CD4-positive, alpha-beta T cell (primary cell): ENCODE measurements around the gene ZNF277. TPM values are rescaled to one million over a fixed set of nuclear protein-coding genes. Genes with fewer than 3 reads are reported as not detected.
A peak's percentile ranks its signal among the peaks of the same experiment; 100 is the strongest.

Experiments
- ATAC-seq: fragments of 200-7000 bp; cut with Tn5 transposase; one replicate; pipeline ENCODE4 v1.10.0; 2022; ENCODE audit warnings: mild to moderate bottlenecking; ENCODE audit not compliant: poor library complexity
- CTCF ChIA-PET: fragments of 350-600 bp; sonication (Branson Sonifier 250); formaldehyde crosslinking; loops from one replicate; lab custom pipeline; 2021; ENCODE audit warnings: antibody characterized with exemption, inconsistent platforms; lab: Charles Lee
- POLR2A ChIA-PET: fragments of 350-600 bp; sonication (Branson Sonifier 250); formaldehyde crosslinking; loops from one replicate; lab custom pipeline; 2021; ENCODE audit warnings: antibody characterized with exemption, inconsistent platforms; lab: Charles Lee
- DNase-seq, 14 experiments: peaks; one replicate each; pipeline ENCODE4 v3.0.0-alpha.2; 2013 to 2020; ENCODE audit warnings: mixed read lengths in 2 of 14
- H3K27ac ChIP-seq, 2 donors: one replicate each; pipeline versions ENCODE4 v1.5.1 to v1.7.0; 2013; ENCODE audit warnings: low read length in 2 of 2, low read depth in 1 of 2, mild to moderate bottlenecking in 1 of 2
- H3K27me3 ChIP-seq, 2 experiments: 1 replicate in 1 of 2; 2 replicates in 1 of 2; pipeline versions ENCODE4 v1.6.1 to v1.7.0; 2013; ENCODE audit warnings: low read length in 2 of 2, control low read depth in 1 of 2, mild to moderate bottlenecking in 1 of 2, moderate library complexity in 1 of 2; ENCODE audit not compliant: insufficient read depth in 2 of 2, control insufficient read depth in 1 of 2
- H3K36me3 ChIP-seq: one replicate; pipeline ENCODE4 v1.6.1; 2013; ENCODE audit warnings: low read length, control low read depth; ENCODE audit not compliant: insufficient read depth
- H3K4me1 ChIP-seq: one replicate; pipeline ENCODE4 v1.6.1; 2013; ENCODE audit warnings: low read length, control low read depth; ENCODE audit not compliant: insufficient read depth
- H3K4me3 ChIP-seq: one replicate; pipeline ENCODE4 v1.5.1; 2013; ENCODE audit warnings: mild to moderate bottlenecking, low read length, moderate library complexity
- H3K9me3 ChIP-seq, 2 experiments: 1 replicate in 1 of 2; 2 replicates in 1 of 2; pipeline versions ENCODE4 v1.6.1 to v1.7.0; 2013; ENCODE audit warnings: low read length in 2 of 2, mild to moderate bottlenecking in 2 of 2, control low read depth in 1 of 2, moderate library complexity in 1 of 2; ENCODE audit not compliant: control insufficient read depth in 1 of 2, insufficient read depth in 1 of 2
- H3K27ac Mint-ChIP-seq: one replicate; pipeline ENCODE4 v1.8.0; 2020; ENCODE audit warnings: mixed read lengths
- H3K27me3 Mint-ChIP-seq: one replicate; pipeline ENCODE4 v1.8.0; 2021; ENCODE audit warnings: mixed read lengths
- H3K36me3 Mint-ChIP-seq: one replicate; pipeline ENCODE4 v1.8.0; 2021; ENCODE audit warnings: low read depth, mixed read lengths
- H3K4me1 Mint-ChIP-seq: one replicate; pipeline ENCODE4 v1.8.0; 2021; ENCODE audit warnings: low read depth, mixed read lengths
- H3K4me3 Mint-ChIP-seq: one replicate; pipeline ENCODE4 v1.8.0; 2020; ENCODE audit warnings: mild to moderate bottlenecking, mixed read lengths
- H3K9me3 Mint-ChIP-seq: one replicate; pipeline ENCODE4 v1.8.0; 2020; ENCODE audit warnings: mixed read lengths
- CTCF ChIP-seq: fragments of 200-600 bp; IDR thresholded peaks from one replicate; pipeline ENCODE4 v1.8.0; 2022; ENCODE audit warnings: antibody characterized with exemption, mild to moderate bottlenecking
- intact Hi-C, 2 experiments: fragments of 100-400 bp; cut with DNase I in 1 of 2; cut with micrococcal nuclease in 1 of 2; formaldehyde crosslinking; loops; one replicate each; pipeline versions ENCODE4 v1.15.1 to v1.9.0; 2023 to 2025; cut with DNase I, micrococcal nuclease
- total RNA-seq, 174 experiments: library from RNA in 2 of 174; stranded (reverse) in 2 of 174; gene quantifications; one replicate each; pipeline ENCODE4 v1.2.3 and lab custom pipeline; 2021 to 2026

Gene ZNF277
- total RNA-seq, 2 experiments from 2014 or later: 21.6 to 22.5 TPM

GRCh38 chr7:112159351-112159750 lies 47.1 kb upstream of the ZNF277 start:
- intact Hi-C loops: no loop called here
- no peak for ATAC-seq

GRCh38 chr7:112160130-112160770 lies 46.2 kb upstream of the ZNF277 start:
- Histone ChIP-seq H3K27ac (no peak overlapping the region), H3K4me1 (no peaks in the 10 kb centered on the region), H3K9me3 (no peaks in the 10 kb centered on the region), H3K4me3 (no peak overlapping the region), H3K27me3 (peaks cover 0 to 3% of the 10 kb centered on the region in 2 experiments), H3K36me3 (no peaks in the 10 kb centered on the region)
- TF ChIP-seq CTCF: no peak
- Mint-ChIP-seq H3K4me1 (no peaks in the 10 kb centered on the region), H3K4me3 (no peak overlapping the region), H3K9me3 (no peaks in the 10 kb centered on the region), H3K27ac (no peak overlapping the region), H3K27me3 (peaks cover 8% of the 10 kb centered on the region), H3K36me3 (no peaks in the 10 kb centered on the region)
- DNase-seq (no peak), ATAC-seq (no peak)
- ChIA-PET CTCF (interaction anchor here (1.4 kb wide), 1 partner anchor 11 kb away, joined by 3 read pairs; no protein-coding TSS in a partner anchor), POLR2A (no interaction called here)
- intact Hi-C loops: no loop called here

More at GRCh38 chr7:112159351-112159750, 47.1 kb upstream of the ZNF277 start:
- Mint-ChIP-seq H3K4me3 (no peak overlapping the region), H3K4me1 (no peaks in the 10 kb centered on the region), H3K36me3 (no peaks in the 10 kb centered on the region), H3K9me3 (no peaks in the 10 kb centered on the region), H3K27ac (no peak overlapping the region), H3K27me3 (peaks cover 13% of the 10 kb centered on the region)
- no peaks in the 10 kb centered on the region for H3K36me3 ChIP-seq
- DNase-seq: peak in 2 of 14 experiments; percentile 7 to 22
- no peak overlapping the region for H3K27ac ChIP-seq
- H3K4me3 ChIP-seq: no peak overlapping the region
- ChIA-PET CTCF (interaction anchor here (1.4 kb wide), 1 partner anchor 10 kb away, joined by 3 read pairs; no protein-coding TSS in a partner anchor), POLR2A (no interaction called here)
- TF ChIP-seq CTCF: no peak
- H3K4me1 ChIP-seq: no peaks in the 10 kb centered on the region
- H3K9me3 ChIP-seq: no peaks in the 10 kb centered on the region
- peaks cover 0 to 3% of the 10 kb centered on the region in 2 experiments for H3K27me3 ChIP-seq

GRCh38 chr7:112160771-112161150 lies 45.7 kb upstream of the ZNF277 start:
- Histone ChIP-seq H3K4me1 (no peaks in the 10 kb centered on the region), H3K4me3 (no peak overlapping the region), H3K27ac (no peak overlapping the region), H3K9me3 (no peaks in the 10 kb centered on the region), H3K36me3 (no peaks in the 10 kb centered on the region), H3K27me3 (peaks cover 0 to 3% of the 10 kb centered on the region in 2 experiments)
- Mint-ChIP-seq H3K27me3 (peaks cover 8% of the 10 kb centered on the region), H3K9me3 (no peaks in the 10 kb centered on the region), H3K27ac (no peak overlapping the region), H3K36me3 (no peaks in the 10 kb centered on the region), H3K4me1 (no peaks in the 10 kb centered on the region), H3K4me3 (no peak overlapping the region)
- no peak for TF ChIP-seq CTCF
- intact Hi-C loops: no loop called here
- CTCF ChIA-PET: interaction anchor here (1.4 kb wide), 1 partner anchor 11 kb away, joined by 3 read pairs; no protein-coding TSS in a partner anchor
- no peak for ATAC-seq
- no peak for DNase-seq
- POLR2A ChIA-PET: no interaction called here
